NK-92 treated with Interleukin-12 subunit alpha and Interleukin-12 subunit beta, amount 100 ng/mL, for 24 hours (cell line): Measurements from ENCODE around the gene DHRS7B.

Experiments used
- DNase-seq: peaks from one replicate; lab custom pipeline; 2025; lab: John Stamatoyannopoulos, UW

Gene DHRS7B

GRCh38 chr17:21157586-21158370, 31.0 kb downstream of the DHRS7B start:
- no peak for DNase-seq

- no peak for DNase-seq
Observed at GRCh38 chr17:21160401-21160800, 33.6 kb downstream of the DHRS7B start.

GRCh38 chr17:21161498-21162393, 35.0 kb downstream of the DHRS7B start:
- no peak for DNase-seq

GRCh38 chr17:21162394-21162775, 35.6 kb downstream of the DHRS7B start:
- no peak for DNase-seq

GRCh38 chr17:21163101-21163500, 36.3 kb downstream of the DHRS7B start:
- DNase-seq = no peak

- DNase-seq = no peak
Observed at GRCh38 chr17:21164216-21164615, 37.5 kb downstream of the DHRS7B start.

GRCh38 chr17:21164620-21165019, 37.9 kb downstream of the DHRS7B start:
- no peak for DNase-seq

- no peak for DNase-seq
Observed at GRCh38 chr17:21165922-21166594, 39.3 kb downstream of the DHRS7B start.

GRCh38 chr17:21166595-21167210, 39.9 kb downstream of the DHRS7B start:
- no peak for DNase-seq

GRCh38 chr17:21167303-21167702, 40.5 kb downstream of the DHRS7B start:
- no peak for DNase-seq

- no peak for DNase-seq
Observed at GRCh38 chr17:21168555-21168865, 41.7 kb downstream of the DHRS7B start.

GRCh38 chr17:21169496-21169895, 42.7 kb downstream of the DHRS7B start:
- DNase-seq = no peak

- DNase-seq = no peak
Observed at GRCh38 chr17:21170809-21171208, 44.0 kb downstream of the DHRS7B start.

GRCh38 chr17:21171309-21171922, 44.7 kb downstream of the DHRS7B start:
- no peak for DNase-seq

- no peak for DNase-seq
Observed at GRCh38 chr17:21171970-21172510, 45.3 kb downstream of the DHRS7B start.

GRCh38 chr17:21172846-21173245, 46.1 kb downstream of the DHRS7B start:
- no peak for DNase-seq

- DNase-seq = no peak
Observed at GRCh38 chr17:21173543-21173942, 46.8 kb downstream of the DHRS7B start.

GRCh38 chr17:21174186-21174585, 47.4 kb downstream of the DHRS7B start:
- no peak for DNase-seq

GRCh38 chr17:21174713-21175112, 47.9 kb downstream of the DHRS7B start:
- no peak for DNase-seq

GRCh38 chr17:21176773-21177395, 50.1 kb downstream of the DHRS7B start:
- DNase-seq = no peak

GRCh38 chr17:21177401-21177800, 50.6 kb downstream of the DHRS7B start:
- no peak for DNase-seq
